ENCODE measurements around the gene GLIS1.
A peak's percentile ranks its signal among the peaks of the same experiment; 100 is the strongest.

GLIS1 gene

DNA sequence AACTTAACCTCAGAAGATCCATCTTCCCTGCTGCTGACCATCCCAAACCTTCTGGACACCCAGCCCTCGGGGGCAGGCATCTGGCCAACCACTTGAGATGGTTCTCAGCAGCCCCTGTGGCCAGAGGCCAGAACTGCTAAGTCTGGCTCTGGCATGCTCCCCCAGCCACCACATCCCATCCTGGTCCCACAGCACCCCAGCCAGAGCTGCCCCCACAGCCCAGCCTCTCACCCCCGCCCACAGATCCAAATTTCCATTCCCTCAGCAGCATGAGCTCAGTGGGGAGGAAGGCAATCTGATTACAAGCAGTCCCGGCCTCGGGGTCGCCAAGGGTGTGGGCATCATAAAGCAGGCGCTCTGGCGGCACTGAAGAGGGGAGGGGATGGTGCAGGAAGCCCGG, 45.6 kb downstream of the GLIS1 start:
- FAIRE-seq, result no peak

DNA sequence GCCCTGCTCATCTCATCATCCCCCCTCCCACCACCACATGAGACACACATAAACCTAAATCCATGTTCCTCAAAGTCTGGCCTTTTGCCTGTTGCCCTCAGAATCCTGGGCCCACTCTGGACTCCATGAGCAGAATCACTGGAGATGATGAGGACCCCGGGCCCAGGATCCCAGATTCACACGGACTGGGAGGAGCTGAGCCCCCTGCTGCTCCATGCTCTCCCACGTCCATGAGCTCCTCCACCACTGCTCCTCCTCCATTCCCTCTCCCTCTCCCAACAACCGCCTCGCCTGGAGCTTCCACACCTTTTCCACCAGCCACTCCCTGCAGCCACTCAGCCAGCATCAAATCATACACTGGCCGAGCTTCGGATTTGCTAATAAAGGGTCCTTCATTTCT, 47.6 kb downstream of the GLIS1 start:
- no peak for FAIRE-seq

DNA sequence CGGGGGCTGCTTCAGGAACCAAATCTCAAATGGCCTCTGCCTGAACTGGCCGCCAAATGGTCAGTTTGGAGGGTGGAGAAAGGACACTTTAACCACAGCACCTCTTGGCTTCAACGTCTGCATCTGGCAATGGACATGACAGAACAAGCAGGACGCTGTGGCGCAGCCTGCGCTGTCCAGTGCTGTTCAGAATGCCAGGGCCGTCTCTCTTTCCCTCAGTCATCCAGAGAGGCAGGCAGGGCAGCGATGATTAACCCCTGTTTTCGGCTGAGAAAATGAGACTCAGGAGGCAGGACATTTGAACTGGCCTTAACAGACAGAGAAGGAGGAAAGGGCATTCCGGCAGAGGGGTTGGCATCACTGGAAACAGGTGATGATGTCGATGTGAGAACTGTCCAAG, 48.6 kb downstream of the GLIS1 start:
- FAIRE-seq, result no peak

GRCh38 chr1:53689736-53690326, 49.1 kb downstream of the GLIS1 start:
- no peak for FAIRE-seq

DNA sequence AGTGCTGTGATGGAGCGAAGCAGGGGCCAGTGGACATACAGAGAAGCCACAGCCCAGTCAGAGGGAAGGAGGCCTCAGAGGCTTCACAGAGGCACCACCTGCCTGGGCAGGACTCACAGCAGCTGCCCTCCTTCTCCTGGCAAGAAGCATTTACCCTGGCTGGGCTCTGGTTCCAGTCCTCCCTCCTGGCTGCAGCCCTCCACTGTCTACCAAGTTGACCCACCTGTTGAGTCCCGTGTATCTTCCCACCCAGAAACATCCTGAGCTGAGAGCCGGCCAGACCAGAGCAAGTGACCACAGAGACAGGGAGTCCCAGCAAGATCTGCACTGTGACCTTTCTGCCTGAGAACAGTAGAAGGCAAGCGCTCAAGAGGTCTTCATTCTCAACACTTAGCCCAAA, 49.7 kb downstream of the GLIS1 start:
- no peak for FAIRE-seq

DNA sequence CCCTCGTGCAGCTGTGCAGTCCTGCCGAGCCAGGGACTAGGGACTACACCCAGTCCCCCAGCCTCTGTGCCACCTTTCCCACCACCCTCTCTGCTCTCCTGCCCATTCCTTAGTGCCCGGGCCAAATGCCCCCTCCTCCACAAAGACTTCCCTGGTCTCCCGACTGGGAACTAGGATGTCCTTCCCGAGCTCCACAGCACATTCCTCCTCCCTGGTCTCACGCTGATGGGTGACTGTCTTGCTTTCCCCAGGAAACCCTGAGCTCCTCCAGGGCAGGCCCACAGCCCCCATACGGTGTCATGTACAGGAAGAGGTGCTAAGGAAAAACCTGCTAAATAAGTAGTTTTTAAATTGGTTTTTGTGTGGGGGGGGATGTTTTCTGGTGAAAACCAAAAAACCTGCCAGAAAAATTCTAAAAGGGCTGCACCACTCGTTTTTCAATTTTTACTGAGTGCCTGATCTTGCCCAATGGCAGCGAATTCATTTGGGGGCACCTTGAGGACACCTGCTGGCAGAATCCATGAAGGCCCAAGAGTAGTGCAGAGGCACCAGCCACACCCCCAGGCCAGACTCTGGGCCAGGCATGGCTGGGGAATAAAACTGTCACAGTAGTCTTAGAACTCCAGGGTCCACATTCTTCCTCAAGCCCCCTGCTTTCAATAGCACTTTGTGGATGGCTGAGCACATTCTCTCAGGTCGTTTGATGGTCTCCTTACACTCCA, 50.4 kb downstream of the GLIS1 start:
- FAIRE-seq, result no peak

GRCh38 chr1:53687901-53688300, 51.1 kb downstream of the GLIS1 start:
- FAIRE-seq, result no peak

- FAIRE-seq, result no peak
Observed at GRCh38 chr1:53687426-53687825, 51.5 kb downstream of the GLIS1 start.

- no peak for FAIRE-seq
Observed at GRCh38 chr1:53686965-53687267, 52.0 kb downstream of the GLIS1 start.

DNA sequence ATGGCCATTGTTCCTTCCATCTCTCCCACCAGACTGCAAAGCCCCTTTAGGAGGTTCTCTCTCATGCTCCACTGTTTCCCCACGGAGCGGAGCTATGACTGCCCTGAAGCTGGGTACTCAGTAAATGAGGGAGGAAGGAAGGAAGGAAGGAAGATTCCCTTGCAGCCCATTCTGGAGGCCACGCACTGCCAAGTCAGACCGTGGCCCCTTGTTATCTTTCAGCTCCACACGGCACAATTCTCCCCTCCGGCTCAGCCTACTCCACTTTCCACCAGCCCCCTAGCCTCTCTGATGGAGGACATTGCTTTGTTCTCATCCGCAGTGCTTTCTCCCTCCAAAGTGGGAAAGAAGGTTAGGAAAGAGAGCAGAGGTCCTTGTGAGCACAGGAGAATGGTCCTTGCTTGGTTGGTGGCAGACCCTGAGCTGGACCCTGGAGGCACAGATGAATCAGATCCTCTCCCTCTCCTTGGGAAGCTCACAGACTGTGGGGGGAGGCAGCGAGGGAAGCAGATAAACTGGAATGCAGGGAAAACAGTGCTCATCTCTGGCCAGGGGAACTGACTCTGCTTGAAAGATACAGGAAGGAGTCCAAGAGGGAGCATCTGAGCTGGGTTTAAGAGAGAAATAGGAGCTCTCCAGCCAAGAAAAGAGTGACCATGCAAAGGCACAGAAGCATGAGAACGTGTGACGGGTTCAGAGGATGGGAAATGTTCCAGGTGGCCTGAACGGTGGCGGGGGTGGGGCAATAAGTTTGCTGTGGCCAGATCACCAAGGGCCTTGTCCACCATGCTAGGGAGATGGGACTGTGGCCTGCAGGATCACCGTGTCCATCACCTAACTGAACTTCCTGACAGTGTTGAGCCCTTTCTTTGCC, 52.6 kb downstream of the GLIS1 start:
- FAIRE-seq, result no peak

GRCh38 chr1:53685272-53686051, 53.5 kb downstream of the GLIS1 start:
- FAIRE-seq, result no peak

DNA sequence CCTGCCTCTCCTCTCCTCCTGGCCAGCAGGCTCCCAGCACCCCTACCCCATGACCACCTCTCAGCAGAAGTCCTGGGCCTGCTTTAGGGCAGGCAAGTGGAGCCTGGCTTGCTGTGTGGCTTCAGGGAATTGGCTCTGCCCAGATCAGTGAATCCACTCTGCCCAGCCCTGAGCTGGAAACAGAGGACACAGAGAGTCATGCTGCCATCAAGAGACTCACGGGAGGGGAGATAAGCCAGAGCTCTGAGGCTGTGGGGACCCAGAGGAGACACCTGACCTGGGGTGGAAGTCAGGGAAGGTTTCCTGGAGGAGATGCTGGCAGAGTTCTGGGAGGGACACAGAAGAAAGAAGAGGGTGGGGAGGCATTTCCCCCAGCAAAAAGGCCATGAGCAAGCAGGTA, 54.2 kb downstream of the GLIS1 start:
- FAIRE-seq, result no peak

DNA sequence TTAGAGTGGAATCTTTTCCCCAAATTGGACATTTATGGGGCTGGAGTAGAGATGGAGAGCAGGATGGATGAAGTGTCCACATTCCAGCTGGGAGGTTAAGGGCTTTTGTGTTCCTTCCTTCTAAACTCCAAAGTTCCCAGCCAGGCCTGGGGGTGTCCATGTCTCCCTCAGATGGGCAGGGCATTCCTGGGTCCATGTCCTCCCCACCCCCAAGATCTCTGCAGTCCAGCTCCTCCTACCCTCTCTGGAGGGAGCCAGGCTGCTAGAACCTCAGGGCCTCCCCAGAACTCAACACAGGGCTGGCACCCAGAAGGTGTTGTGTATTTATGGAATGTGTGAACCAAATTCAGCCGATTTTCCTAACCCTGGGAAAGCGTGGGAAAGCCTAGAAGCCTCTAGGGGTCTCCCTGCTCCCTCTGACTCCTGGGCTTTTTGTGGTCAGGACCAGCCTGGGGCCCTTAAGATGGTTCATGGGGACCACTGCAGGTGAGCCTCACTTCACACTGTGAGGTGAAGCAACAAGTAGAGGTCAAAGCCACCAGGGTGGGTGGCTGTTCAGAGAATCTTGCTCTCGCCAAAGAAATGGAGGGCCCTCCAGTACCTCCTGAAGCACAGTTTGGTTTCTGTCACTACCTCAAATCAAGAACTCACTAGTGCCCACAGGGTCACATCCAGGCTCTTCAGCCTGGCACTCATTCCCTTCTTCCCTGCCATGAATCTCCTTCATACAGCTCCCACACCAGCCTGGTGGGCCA, 54.8 kb downstream of the GLIS1 start:
- no peak for FAIRE-seq

GRCh38 chr1:53682881-53683280, 56.1 kb downstream of the GLIS1 start:
- FAIRE-seq, result no peak

DNA sequence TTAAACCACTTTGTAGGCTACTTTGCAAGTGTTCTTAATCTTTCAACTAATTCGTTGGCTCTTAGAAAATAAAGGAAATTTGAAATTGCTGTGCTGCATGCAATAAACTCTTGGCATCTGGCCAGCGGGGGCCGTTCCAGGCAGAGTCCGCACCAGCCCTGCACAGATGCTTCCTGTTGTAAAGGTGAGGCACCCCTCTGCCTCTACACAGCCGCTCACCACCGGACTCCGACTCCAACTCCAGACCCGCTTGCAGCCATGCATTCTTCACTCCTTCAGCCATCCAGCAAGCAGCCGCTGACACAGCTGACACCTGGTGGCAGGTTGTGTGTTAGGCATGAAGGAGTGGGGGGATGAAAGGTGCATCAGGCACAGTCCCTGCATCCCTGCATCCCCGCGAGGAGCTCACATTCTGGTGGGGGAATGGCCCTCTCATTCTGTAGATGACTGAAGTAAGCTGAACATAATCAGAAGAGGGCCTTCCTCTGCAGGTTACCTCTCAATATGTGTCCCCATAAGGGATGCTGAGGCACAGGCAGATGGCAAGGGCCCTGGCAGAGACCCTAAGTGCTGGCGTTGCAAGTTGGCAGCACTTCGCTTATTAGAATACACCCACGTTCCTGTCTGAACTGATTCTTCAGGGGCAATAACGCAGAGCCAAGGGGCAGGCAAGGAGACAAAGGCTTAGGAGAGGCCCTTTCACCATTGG, 56.8 kb downstream of the GLIS1 start:
- FAIRE-seq, result no peak

DNA sequence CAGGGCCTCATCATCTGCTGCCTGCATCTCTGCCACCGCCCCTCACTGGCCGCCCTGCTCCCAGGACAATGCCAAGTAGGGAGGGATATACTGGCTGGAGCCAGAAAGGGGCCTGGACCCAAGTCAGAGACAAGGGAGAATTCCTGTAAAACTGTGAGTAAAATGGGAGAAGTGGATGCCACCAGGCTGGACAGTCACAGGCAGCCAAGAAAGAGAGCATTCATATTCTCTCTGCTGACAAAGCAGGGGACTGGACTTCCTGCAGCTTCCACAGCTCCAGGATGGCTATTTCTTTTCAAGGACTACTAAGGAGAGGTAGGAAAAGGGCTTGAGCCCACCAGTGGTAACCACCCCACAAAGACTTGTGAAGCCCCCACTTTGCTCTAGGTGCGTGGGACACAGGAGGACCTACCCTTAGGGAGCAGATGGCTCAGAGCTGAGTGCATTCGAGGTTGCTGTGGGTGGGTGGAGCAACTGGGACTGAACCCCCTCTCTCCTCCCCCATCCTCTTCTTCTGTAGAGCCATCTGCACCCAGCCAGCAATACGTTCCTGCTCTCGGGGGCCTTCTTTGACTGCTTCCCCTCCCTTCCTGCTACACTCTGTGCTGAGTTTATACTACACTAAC, 57.5 kb downstream of the GLIS1 start:
- no peak for FAIRE-seq

DNA sequence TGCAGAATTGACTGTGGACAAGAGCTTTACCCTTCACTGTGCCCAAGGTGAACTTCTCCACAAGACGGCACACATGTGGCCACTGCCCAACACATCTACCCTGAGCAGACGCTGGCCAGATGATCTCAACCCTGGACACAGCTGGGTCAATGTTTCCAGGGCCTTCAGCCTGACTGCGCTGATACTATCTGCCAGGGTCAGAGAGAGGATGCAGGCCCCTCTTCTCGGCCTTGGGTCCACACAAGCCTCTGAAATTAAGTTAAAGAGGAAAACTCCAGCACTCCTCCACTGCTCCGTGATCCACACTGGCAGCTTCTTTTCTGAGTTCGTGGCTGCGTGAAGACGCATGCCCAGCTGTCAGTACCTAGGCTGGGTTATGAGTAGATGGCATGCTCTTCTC, 58.1 kb downstream of the GLIS1 start:
- FAIRE-seq, result no peak

DNA sequence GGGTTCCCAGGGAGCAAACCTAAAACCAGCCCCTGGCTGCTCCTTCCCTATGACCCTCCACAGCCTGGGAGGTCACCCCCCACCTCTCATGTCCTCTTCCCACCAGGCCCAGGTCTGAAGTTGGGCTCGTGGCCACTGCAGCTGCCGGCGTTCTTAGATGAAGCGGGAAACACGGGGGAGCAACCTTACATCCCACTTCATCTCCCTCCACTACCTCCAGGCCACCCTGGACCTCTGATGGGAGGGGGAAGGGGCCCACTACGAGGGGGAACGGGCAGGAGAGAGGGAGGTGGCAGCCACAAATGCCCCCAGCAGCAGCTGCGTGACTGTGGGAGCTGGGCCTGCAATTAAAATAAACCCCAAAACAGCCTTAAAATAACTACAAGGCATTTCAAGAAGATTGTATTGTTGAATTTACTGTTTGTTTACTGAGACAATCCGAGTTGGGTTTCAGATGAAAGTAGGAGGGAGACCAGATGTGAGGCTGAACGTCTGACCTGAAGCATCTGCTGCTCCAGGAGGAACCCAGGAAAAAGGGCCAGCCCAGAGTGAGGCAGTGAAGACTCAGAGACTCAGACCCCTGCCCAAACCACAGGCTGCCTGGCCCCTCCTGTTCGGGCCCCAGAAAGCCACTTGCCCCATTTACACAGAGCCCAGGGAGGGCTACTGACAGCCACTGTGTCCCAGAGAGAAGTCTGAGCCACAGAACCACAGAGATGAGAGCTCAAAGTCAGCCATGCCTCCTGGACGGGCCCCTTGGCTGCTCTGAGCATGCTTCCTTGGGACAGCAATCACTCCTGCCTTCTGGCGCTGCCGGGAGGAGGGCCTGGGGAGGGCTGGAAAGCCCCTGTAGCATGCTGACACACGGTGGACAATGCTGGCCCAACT, 59.8 kb downstream of the GLIS1 start:
- FAIRE-seq, result peak; percentile 86

GRCh38 chr1:53678507-53678906, 60.5 kb downstream of the GLIS1 start:
- no peak for FAIRE-seq

DNA sequence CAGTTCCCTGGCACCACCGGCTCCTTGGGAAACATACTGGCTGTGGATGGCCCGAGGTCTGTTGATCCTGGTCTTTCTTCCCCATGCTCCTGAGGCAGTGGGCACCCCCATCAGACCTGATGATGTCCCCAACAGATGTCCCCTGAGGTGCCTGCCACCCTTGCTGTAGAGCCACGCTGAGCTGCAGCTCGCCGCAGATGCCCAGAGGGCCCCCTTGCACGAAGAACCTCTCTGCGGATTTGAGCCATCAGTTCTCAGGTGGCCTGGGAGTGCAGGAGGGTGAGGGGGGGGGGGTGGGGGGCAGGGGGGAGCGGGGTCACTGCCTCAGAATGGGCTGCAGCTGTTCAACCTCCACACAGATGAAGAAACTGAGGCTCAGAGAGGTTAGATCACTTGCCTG, 60.9 kb downstream of the GLIS1 start:
- FAIRE-seq, result no peak

All from endometrium (tissue), 2 donors.